ENCODE measurements around the gene HRH2. TPM values are rescaled to one million over a fixed set of nuclear protein-coding genes. Genes with fewer than 3 reads are reported as not detected.
A peak's percentile ranks its signal among the peaks of the same experiment; 100 is the strongest.
"Not testable (repeated sequence)": the region's sequence is repeated elsewhere in the genome, so short reads cannot be mapped to it uniquely, and the experiment has no call there.

The HRH2 gene
- total and polyA plus RNA-seq, 9 of the 15 experiments (the other 6 are each of a cell fraction or from before 2014, with no cell fraction given), result 0.04 TPM; not detected in 8

- intact Hi-C loops (cut with micrococcal nuclease), result no loop called here
These were observed 7.9 kb upstream of the HRH2 start for GRCh38 chr5:175649967-175650366.

GRCh38 chr5:175650430-175651205, 7.3 kb upstream of the HRH2 start:
- DNase-seq (ENCODE audit: extremely low read depth in 1 of 4, low spot score in 3 of 4); H3K27ac ChIP-seq (ENCODE audit: extremely low read depth, low read depth, low read length); H3K9me1 ChIP-seq (ENCODE audit: control insufficient read depth, insufficient read depth, low read length); H3K4me3 ChIP-seq; H3K4me1 ChIP-seq (replicated peaks in 1 of 2; ENCODE audit: control insufficient read depth in 2 of 2, insufficient read depth in 2 of 2, low read length in 2 of 2); H3K36me3 ChIP-seq (ENCODE audit: control insufficient read depth, insufficient read depth, low read length); in situ Hi-C loops (cut with MboI); H4K20me1 ChIP-seq (replicated peaks; ENCODE audit: control insufficient read depth, insufficient read depth, low read length); ATAC-seq; FAIRE-seq; BruUV-seq (replicated peaks); H3K9me3 ChIP-seq (replicated peaks; ENCODE audit: control insufficient read depth, insufficient read depth, low read depth, low read length); H3K4me2 ChIP-seq (ENCODE audit: insufficient read depth, low read length); intact Hi-C loops (cut with micrococcal nuclease); H3K9ac ChIP-seq (ENCODE audit: insufficient read depth in 1 of 2, low read depth in 2 of 2, low read length in 2 of 2); H3K79me2 ChIP-seq (ENCODE audit: control insufficient read depth, insufficient read depth, low read length); CTCF ChIA-PET (ENCODE audit: low intra/inter-chr PET ratio); POLR2A ChIA-PET; H2AFZ ChIP-seq (ENCODE audit: low read depth, low read length): not testable (repeated sequence)
- peaks cover 0 to 27% of the 10 kb centered on the region in 2 experiments; a peak in 2 of 5 replicates for H3K27me3 ChIP-seq (ENCODE audit: control insufficient read depth in 2 of 2, insufficient read depth in 2 of 2, low read length in 2 of 2)

More at GRCh38 chr5:175649967-175650366, 7.9 kb upstream of the HRH2 start:
- TF ChIP-seq LEF1 (IDR thresholded peaks at IDR 0.05) (no peak), ZFP36 (IDR thresholded peaks at IDR 0.05; ENCODE audit: low read depth, low read length, partially characterized antibody) (peak; percentile 52)
- Histone ChIP-seq H3K4me2 (ENCODE audit: insufficient read depth, low read length) (no peak overlapping the region), H3K27ac (ENCODE audit: extremely low read depth, low read depth, low read length) (no peak overlapping the region), H3K9me3 (replicated peaks; ENCODE audit: control insufficient read depth, insufficient read depth, low read depth, low read length) (no peaks in the 10 kb centered on the region), H3K79me2 (ENCODE audit: control insufficient read depth, insufficient read depth, low read length) (no peaks in the 10 kb centered on the region), H3K4me1 (replicated peaks in 1 of 2; ENCODE audit: control insufficient read depth in 2 of 2, insufficient read depth in 2 of 2, low read length in 2 of 2) (no peaks in the 10 kb centered on the region), H3K4me3 (no peak overlapping the region), H3K9ac (ENCODE audit: insufficient read depth in 1 of 2, low read depth in 2 of 2, low read length in 2 of 2) (no peak overlapping the region), H3K9me1 (ENCODE audit: control insufficient read depth, insufficient read depth, low read length) (no peaks in the 10 kb centered on the region), H2AFZ (ENCODE audit: low read depth, low read length) (no peak overlapping the region), H3K27me3 (ENCODE audit: control insufficient read depth in 2 of 2, insufficient read depth in 2 of 2, low read length in 2 of 2) (peaks cover 0 to 22% of the 10 kb centered on the region in 2 experiments; a peak in 2 of 5 replicates), H3K36me3 (ENCODE audit: control insufficient read depth, insufficient read depth, low read length) (no peaks in the 10 kb centered on the region), H4K20me1 (replicated peaks; ENCODE audit: control insufficient read depth, insufficient read depth, low read length) (no peaks in the 10 kb centered on the region)
- WGBS (ENCODE audit: insufficient coverage, low coverage, missing lambda C conversion rate), result 17% methylated on average over 1 of the region's 1 CpG
- ChIA-PET POLR2A (no interaction called here), CTCF (ENCODE audit: low intra/inter-chr PET ratio) (no interaction called here)
- ATAC-seq, result no peak
- no peak for FAIRE-seq
- in situ Hi-C loops (cut with MboI), result no loop called here
- no peak for DNase-seq (ENCODE audit: extremely low read depth in 1 of 4, low spot score in 3 of 4)
- BruUV-seq (replicated peaks), result no TSS peak
